Activated T-helper 17 cell treated with anti-CD3 and anti-CD28 coated beads, Interleukin-2, amount 50 U/mL, for 72 hours (primary cell): ENCODE data around the gene KCNMB4. TPM values are rescaled to one million over a fixed set of nuclear protein-coding genes. Genes with fewer than 3 reads are reported as not detected.

Source experiments
- ATAC-seq: fragments of 150-1000 bp; cut with Tn5 transposase; replicated peaks from 2 replicates; pipeline ENCODE4 v1.10.0; 2021; ENCODE audit warnings: mild to moderate bottlenecking, moderate library complexity
- H3K27ac Mint-ChIP-seq: one replicate; pipeline ENCODE4 v1.8.0; 2022; ENCODE audit warnings: mixed read lengths
- H3K27me3 Mint-ChIP-seq: one replicate; pipeline ENCODE4 v1.8.0; 2022; ENCODE audit warnings: mixed read lengths
- H3K36me3 Mint-ChIP-seq: one replicate; pipeline ENCODE4 v1.8.0; 2022; ENCODE audit warnings: low read depth, mild to moderate bottlenecking, mixed read lengths
- H3K4me1 Mint-ChIP-seq: one replicate; pipeline ENCODE4 v1.8.0; 2022; ENCODE audit warnings: mixed read lengths
- H3K4me3 Mint-ChIP-seq: one replicate; pipeline ENCODE4 v1.8.0; 2022; ENCODE audit warnings: mild to moderate bottlenecking, mixed read lengths
- H3K9me3 Mint-ChIP-seq: one replicate; pipeline ENCODE4 v1.8.0; 2022; ENCODE audit warnings: mixed read lengths
- total RNA-seq, 2 donors: library from RNA; stranded (reverse); gene quantifications; one replicate each; pipeline ENCODE4 v1.2.3, GENCODE V29; 2022

KCNMB4 gene
- total RNA-seq, 2 donors from 2014 or later, result 1.2 to 1.3 TPM

GRCh38 chr12:70469221-70469820, 103.2 kb downstream of the KCNMB4 start:
- Mint-ChIP-seq H3K27ac (no peak overlapping the region), H3K27me3 (peaks cover 3% of the 10 kb centered on the region), H3K4me3 (no peak overlapping the region), H3K4me1 (no peaks in the 10 kb centered on the region), H3K36me3 (no peaks in the 10 kb centered on the region), H3K9me3 (no peaks in the 10 kb centered on the region)
- no peak for ATAC-seq

- ATAC-seq, result no peak
- Mint-ChIP-seq H3K4me1 (no peaks in the 10 kb centered on the region), H3K4me3 (no peak overlapping the region), H3K36me3 (no peaks in the 10 kb centered on the region), H3K27ac (no peak overlapping the region), H3K27me3 (peaks cover 31% of the 10 kb centered on the region), H3K9me3 (no peaks in the 10 kb centered on the region)
Measured at GRCh38 chr12:70482764-70483163, 116.7 kb downstream of the KCNMB4 start.

Other genes starting within 250 kb of the KCNMB4 start
- 10 to 100 TPM; 66.4 to 71.1 TPM for gene CNOT2, start 122.9 kb upstream of the KCNMB4 start, total RNA-seq